GM20431 (cell line): ENCODE measurements around the gene STAP2.
"Not testable (repeated sequence)": the region's sequence is repeated elsewhere in the genome, so short reads cannot be mapped to it uniquely, and the experiment has no call there.

Source experiments
- in situ Hi-C: fragments of 300-500 bp; cut with MseI, MboI; formaldehyde crosslinking; loops from one replicate; pipeline ENCODE4 v1.15.0; 2020; ENCODE audit warnings: low sequenced_read_pairs; ENCODE audit not compliant: unreplicated experiment

Gene STAP2

DNA sequence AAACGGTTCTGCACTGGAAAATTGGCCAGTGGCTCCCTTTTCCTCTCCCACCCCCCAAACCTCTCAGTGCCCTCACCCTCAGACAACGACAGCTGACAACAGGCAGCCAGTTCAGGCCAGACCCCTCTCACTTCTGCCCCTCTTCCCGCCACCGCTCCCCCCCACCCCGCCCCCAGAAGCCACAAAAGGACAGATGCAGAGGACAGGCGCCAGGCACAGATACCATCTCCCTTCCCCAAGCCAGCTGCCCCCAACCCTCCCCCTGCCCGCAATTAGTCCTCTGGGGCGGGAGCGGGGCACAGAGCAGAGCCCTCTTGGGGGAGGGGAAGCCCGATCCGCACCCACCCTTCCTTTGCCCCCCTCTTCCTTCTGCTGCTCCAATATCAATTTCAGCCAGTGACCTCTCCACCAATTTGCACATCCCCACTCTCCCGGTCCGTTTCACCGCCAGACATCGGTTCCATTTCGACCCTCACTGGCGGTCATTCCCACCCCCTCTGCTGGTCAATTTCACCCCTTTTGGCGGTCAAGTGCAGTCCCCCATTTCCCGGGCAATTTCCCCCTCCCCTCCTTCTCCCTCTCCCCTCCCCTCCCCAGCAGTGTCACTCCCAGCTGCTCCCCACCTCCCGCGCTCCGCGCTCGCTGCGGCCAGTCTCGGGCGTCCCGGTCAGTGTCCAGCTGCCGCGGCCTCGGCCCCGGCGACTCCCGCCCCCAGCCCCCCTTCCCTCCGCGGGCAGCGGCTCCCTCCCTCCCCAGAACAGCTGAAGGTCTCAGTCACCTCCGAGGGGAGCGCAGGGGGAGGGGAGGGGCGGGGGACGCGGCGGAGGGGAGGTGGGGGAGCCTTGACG is 60.0 kb downstream of the STAP2 start, which contains the start of gene SHD:
Gene SHD, plus strand, starts transcription at position 848 of the 848 bp plus-strand sequence. CDS start 798 bp downstream, outside the sequence.
- in situ Hi-C loops, result no loop called here

DNA sequence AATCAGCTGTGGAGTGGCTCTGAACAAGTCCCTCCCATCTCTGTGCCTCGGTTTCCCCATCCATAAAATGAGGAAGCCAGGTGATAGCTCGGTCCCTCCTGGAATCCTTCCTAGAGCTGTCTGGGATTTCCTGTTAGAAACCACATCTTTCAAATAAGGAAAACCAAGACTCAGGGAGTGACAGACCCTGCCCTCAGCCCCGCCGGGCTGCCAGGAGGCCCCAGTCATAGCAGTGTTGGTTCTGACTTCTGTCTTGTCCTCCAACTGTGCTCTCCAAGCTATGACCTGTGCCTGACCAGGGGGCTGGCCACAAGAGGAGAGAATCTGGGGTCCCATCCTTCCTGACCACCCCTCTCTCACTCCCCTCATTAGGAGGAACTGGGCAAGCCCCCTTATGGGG is 60.6 kb downstream of the STAP2 start:
- in situ Hi-C loops, result no loop called here

DNA sequence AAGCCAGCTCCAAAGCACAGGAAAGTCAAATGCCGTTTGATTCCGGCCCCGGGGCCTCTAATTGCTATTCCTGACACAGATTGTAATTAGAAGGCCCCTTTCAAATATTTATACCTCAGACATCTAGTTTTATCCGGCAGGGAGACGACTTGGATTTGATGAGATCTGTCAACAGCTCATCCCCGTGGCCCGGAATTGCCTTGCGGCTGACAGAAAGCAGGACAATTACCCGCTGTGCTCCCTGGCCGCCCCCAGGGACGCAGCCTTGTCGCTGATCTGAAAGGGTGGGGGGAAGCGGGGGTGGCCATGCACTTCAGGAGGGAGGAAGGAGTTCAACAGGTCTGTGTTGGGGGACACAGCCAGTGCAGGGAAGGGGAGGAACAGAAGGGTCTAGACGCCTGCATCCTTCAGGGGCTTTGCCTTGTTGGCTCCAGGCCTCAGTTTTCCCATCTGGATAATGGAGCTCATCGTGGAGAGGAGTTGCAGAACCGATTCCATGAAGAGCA is 61.4 kb downstream of the STAP2 start:
- in situ Hi-C loops, result no loop called here

DNA sequence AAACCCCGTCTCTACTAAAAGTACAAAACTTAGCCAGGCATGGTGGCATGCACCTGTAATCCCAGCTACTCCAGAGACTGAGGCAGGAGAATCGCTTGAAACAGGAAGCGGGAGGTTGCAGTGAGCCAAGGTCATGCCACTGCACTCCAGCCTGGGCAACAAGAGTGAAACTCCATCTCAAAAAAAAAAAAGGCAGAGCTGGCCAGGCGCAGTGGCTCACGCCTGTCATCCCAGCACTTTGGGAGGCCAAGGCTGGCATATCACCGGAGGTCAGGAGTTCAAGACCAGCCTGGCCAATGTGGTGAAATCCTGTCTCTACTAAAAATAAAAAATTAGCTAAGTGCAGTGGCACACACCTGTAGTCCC is 64.3 kb downstream of the STAP2 start:
- in situ Hi-C loops, result not testable (repeated sequence)
